Nephron progenitor cell (in vitro differentiated cells): Measurements from ENCODE around the gene ZMYND8.
A peak's percentile ranks its signal among the peaks of the same experiment; 100 is the strongest.

Experiments used
- DNase-seq: peaks from one replicate; pipeline ENCODE4 v3.0.0; 2021
- H3K27ac Mint-ChIP-seq: 2 replicates; pipeline ENCODE4 v1.8.0; 2021; ENCODE audit warnings: mild to moderate bottlenecking, moderate library complexity, mixed read lengths
- H3K27me3 Mint-ChIP-seq: 2 replicates; pipeline ENCODE4 v1.8.0; 2021; ENCODE audit warnings: mild to moderate bottlenecking, low read depth, mixed read lengths; ENCODE audit not compliant: poor library complexity
- H3K36me3 Mint-ChIP-seq: 2 replicates; pipeline ENCODE4 v1.8.0; 2021; ENCODE audit warnings: low read depth, mixed read lengths
- H3K4me1 Mint-ChIP-seq: 2 replicates; pipeline ENCODE4 v1.8.0; 2021; ENCODE audit warnings: mixed read lengths
- H3K4me3 Mint-ChIP-seq: 2 replicates; pipeline ENCODE4 v1.8.0; 2021; ENCODE audit warnings: mild to moderate bottlenecking, moderate library complexity, mixed read lengths
- H3K9me3 Mint-ChIP-seq: 2 replicates; pipeline ENCODE4 v1.8.0; 2021; ENCODE audit warnings: mild to moderate bottlenecking, moderate library complexity, mixed read lengths
- TF ChIP-seq, protein P1 (sequence below): fragments of 200-600 bp; sonication (generic); IDR thresholded peaks from 2 replicates; pipeline ENCODE4 v1.5.0; 2021; ENCODE audit warnings: antibody characterized with exemption

Gene ZMYND8

GRCh38 chr20:47330071-47330470 is 26.4 kb downstream of the ZMYND8 start:
- Mint-ChIP-seq H3K27ac (peak overlapping the region; percentile 65), H3K4me1 (peaks cover 54% of the 10 kb centered on the region), H3K4me3 (no peak overlapping the region), H3K36me3 (peaks cover 65% of the 10 kb centered on the region), H3K9me3 (peaks cover 8% of the 10 kb centered on the region), H3K27me3 (peaks cover 4% of the 10 kb centered on the region)
- TF ChIP-seq, protein P1, sequence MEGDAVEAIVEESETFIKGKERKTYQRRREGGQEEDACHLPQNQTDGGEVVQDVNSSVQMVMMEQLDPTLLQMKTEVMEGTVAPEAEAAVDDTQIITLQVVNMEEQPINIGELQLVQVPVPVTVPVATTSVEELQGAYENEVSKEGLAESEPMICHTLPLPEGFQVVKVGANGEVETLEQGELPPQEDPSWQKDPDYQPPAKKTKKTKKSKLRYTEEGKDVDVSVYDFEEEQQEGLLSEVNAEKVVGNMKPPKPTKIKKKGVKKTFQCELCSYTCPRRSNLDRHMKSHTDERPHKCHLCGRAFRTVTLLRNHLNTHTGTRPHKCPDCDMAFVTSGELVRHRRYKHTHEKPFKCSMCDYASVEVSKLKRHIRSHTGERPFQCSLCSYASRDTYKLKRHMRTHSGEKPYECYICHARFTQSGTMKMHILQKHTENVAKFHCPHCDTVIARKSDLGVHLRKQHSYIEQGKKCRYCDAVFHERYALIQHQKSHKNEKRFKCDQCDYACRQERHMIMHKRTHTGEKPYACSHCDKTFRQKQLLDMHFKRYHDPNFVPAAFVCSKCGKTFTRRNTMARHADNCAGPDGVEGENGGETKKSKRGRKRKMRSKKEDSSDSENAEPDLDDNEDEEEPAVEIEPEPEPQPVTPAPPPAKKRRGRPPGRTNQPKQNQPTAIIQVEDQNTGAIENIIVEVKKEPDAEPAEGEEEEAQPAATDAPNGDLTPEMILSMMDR, result no peak
- DNase-seq, result no peak

- peaks cover 62% of the 10 kb centered on the region for H3K36me3 Mint-ChIP-seq
- TF ChIP-seq, protein P1, result no peak
- H3K4me1 Mint-ChIP-seq, result peaks cover 59% of the 10 kb centered on the region
- H3K27ac Mint-ChIP-seq, result no peak overlapping the region
- peaks cover 8% of the 10 kb centered on the region for H3K9me3 Mint-ChIP-seq
- H3K4me3 Mint-ChIP-seq, result no peak overlapping the region
- DNase-seq, result no peak
- peaks cover 4% of the 10 kb centered on the region for H3K27me3 Mint-ChIP-seq
These were observed 28.4 kb downstream of the ZMYND8 start for GRCh38 chr20:47328129-47328528.

DNA sequence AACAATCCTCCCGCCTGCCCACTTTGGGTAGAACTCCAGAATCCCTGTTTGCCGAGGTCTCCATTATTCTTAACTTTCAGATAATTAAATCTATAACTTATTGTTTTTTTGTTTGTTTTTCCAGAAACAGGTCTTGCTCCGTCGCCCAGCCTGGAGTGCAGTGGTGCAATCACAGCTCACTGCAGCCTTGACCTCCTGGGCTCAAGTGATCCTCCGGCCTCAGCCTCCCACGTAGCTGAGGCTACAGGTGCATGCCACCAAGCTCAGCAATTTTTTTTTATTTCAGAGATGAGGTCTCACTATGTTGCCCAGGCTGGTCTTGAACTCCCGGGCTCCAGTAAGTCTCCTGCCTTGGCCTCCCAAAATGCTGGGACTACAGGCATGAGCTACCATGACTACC is 28.8 kb downstream of the ZMYND8 start:
- DNase-seq, result no peak
- Mint-ChIP-seq H3K4me1 (peaks cover 59% of the 10 kb centered on the region), H3K9me3 (peaks cover 8% of the 10 kb centered on the region), H3K4me3 (no peak overlapping the region), H3K27me3 (peaks cover 4% of the 10 kb centered on the region), H3K36me3 (peaks cover 58% of the 10 kb centered on the region), H3K27ac (peak overlapping the region; percentile 42)
- TF ChIP-seq, protein P1, result no peak

DNA sequence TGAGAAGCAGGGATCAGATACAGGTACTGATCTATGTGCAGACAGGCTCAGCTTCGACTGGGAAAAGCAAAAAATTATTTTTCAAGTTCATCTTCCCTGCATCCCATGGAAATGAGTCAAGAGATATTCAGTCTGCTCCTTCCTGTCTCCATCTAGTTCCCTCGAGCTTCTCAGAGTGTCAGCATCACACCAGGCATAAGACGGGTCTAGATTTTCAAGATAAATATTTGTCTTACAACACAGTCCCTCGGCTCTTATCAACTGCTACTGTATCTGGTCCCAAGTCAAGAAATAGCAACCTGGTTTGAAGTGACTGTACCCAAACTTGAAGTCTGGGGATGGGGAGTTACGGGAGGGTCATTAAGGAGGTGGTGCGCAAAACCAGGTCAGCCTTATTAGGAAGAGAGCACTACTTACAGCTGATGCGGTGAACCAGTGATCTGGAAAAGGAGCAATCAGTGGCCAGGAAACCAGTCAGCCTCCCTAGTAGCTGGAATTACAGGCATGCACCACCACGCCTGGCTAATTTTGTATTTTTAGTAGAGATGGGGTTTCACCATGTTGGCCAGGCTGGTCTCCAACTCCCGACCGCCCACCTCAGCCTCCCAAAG is 29.7 kb downstream of the ZMYND8 start:
- H3K36me3 Mint-ChIP-seq, result peaks cover 48% of the 10 kb centered on the region
- H3K27me3 Mint-ChIP-seq, result no peaks in the 10 kb centered on the region
- peaks cover 8% of the 10 kb centered on the region for H3K9me3 Mint-ChIP-seq
- no peak for DNase-seq
- peak overlapping the region; percentile 90 for H3K27ac Mint-ChIP-seq
- TF ChIP-seq, protein P1, result no peak
- H3K4me1 Mint-ChIP-seq, result peaks cover 53% of the 10 kb centered on the region
- no peak overlapping the region for H3K4me3 Mint-ChIP-seq

GRCh38 chr20:47325242-47325641 is 31.3 kb downstream of the ZMYND8 start:
- no peak for DNase-seq
- no peaks in the 10 kb centered on the region for H3K27me3 Mint-ChIP-seq
- peaks cover 51% of the 10 kb centered on the region for H3K4me1 Mint-ChIP-seq
- TF ChIP-seq, protein P1, result no peak
- H3K4me3 Mint-ChIP-seq, result no peak overlapping the region
- H3K27ac Mint-ChIP-seq, result peak overlapping the region; percentile 73
- H3K36me3 Mint-ChIP-seq, result peaks cover 36% of the 10 kb centered on the region
- peaks cover 8% of the 10 kb centered on the region for H3K9me3 Mint-ChIP-seq
